Measurements from ENCODE around the gene RNASEH2C.
A peak's percentile ranks its signal among the peaks of the same experiment; 100 is the strongest.
"Not testable (repeated sequence)": the region's sequence is repeated elsewhere in the genome, so short reads cannot be mapped to it uniquely, and the experiment has no call there.

The RNASEH2C gene

DNA sequence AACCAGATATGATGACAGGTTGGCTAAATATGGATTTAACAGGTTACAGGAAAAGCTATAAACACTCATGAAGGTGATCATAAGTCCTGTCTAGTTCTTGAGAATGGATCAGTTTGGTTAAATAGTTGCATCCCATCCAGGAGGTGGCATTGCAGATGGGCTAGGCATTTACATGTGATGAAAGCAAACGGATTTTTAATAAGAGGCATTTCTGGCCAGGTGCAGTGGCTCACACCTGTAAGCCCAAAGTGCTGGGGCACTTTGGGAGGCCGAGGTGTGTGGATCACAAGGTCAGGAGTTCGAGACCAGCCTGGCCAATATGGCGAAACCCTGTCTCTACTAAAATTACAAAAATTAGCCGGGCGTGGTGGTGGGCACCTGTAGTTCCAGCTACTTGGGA lies 37.1 kb downstream of the RNASEH2C start:
- not testable (repeated sequence) for DNase-seq (ENCODE audit: low spot score)

DNA sequence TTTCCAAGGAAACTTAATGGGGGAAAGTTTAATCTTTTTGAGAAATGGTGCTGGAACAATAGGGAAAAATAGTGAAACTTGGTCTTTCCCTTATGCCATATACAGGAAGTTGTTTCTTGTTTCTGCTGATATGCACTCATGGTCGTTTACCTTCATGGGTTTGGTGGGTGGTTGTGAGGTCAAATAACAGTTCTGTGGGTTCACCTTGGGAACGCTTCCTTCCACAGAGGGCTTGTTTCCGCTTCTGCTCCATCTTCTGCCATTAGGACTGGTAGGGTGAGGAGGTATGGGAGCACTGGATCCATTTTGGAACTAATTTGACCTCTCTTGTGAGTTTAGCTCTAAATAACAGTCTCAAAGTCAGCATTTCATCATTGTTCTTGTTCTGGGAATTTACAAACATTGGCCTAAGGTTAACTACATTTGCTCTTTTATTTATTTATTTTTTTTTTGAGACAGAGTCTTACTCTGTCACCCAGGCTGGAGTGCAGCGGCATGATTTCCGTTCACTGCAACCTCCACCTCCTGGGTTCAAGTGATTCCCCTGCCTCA lies 40.3 kb downstream of the RNASEH2C start:
- no peak for DNase-seq (ENCODE audit: low spot score)

DNA sequence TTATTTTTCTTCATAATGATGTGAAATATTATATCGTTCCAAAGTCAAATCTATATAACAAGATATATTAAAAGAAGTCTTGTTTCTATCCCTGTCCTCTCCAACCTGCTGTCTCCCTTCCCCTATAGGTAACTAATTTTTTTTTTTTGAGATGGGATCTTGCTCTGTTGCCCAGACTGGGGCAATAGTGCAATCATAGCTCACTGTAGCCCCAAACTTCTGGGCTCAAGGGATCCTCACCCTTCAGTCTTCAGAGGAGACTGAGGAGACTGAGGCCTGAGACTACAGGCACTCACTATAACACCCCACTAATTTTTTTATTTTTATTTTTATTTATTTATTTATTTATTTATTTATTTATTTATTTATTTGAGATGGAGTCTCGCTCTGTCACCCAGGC lies 47.6 kb downstream of the RNASEH2C start:
- no peak for DNase-seq (ENCODE audit: low spot score)

DNA sequence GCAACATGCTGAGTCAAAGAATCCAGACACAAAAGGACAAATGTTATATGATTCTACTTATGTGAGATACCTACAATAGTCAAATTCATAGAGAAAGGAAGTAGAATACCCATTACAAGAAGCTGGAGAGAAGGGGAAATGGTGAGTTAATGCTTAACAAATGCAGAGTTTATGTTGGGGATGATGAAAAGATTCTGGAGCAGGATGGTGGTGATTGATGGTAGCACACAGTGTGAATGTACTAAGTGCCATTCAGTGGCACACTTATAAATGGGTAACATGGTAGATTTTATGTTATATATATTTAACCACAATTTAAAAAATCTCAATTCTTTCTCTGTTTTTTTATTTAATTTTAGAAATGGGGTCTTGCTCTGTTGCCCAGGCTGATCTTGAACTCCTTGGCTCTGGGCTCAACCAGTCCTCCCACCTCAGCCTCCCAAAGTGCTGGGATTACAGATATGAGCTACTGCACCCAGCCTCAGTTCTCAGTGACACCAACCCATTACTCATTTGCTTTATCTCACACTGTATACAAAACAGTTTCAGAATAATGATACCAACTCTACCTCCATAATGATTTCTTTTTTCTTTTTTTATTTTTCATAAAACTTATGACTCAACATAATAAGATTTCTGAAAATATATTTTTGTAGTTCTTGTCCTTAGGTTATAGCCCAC lies 48.3 kb downstream of the RNASEH2C start:
- peak; percentile 1 for DNase-seq (ENCODE audit: low spot score)

Measured in D341Med (cell line).